GM18867 (cell line): ENCODE results near the gene RNGTT.
"Not testable (repeated sequence)": the region's sequence is repeated elsewhere in the genome, so short reads cannot be mapped to it uniquely, and the experiment has no call there.

ENCODE experiments used
- ATAC-seq: cut with Tn5 transposase; IDR thresholded peaks from one replicate; pipeline ENCODE4 v1.9.1; 2021; ENCODE audit warnings: mild to moderate bottlenecking, moderate library complexity; ENCODE audit not compliant: unreplicated experiment

The RNGTT gene

GRCh38 chr6:88972504-88973423 is 9.3 kb upstream of the RNGTT start:
- ATAC-seq, result no peak

- ATAC-seq, result no peak
Measured at GRCh38 chr6:88970301-88970700, 6.9 kb upstream of the RNGTT start.

- ATAC-seq, result not testable (repeated sequence)
Measured at GRCh38 chr6:88969255-88969654, 5.8 kb upstream of the RNGTT start.

- no peak for ATAC-seq
Measured at GRCh38 chr6:88967891-88968290, 4.5 kb upstream of the RNGTT start.

GRCh38 chr6:88965691-88966090 is 2.3 kb upstream of the RNGTT start:
- no peak for ATAC-seq

- no peak for ATAC-seq
Measured at GRCh38 chr6:88964509-88964908, 1.1 kb upstream of the RNGTT start.

GRCh38 chr6:88958842-88959241 is 4.6 kb downstream of the RNGTT start:
- no peak for ATAC-seq

GRCh38 chr6:88953550-88954386 is 9.7 kb downstream of the RNGTT start:
- ATAC-seq, result no peak

GRCh38 chr6:88952065-88952704 is 11.2 kb downstream of the RNGTT start:
- ATAC-seq, result no peak

GRCh38 chr6:88945415-88946008 is 17.9 kb downstream of the RNGTT start:
- ATAC-seq, result no peak

GRCh38 chr6:88933521-88933920 is 29.9 kb downstream of the RNGTT start:
- ATAC-seq, result no peak

- not testable (repeated sequence) for ATAC-seq
Measured at GRCh38 chr6:88932019-88932418, 31.4 kb downstream of the RNGTT start.

GRCh38 chr6:88922775-88923548 is 40.5 kb downstream of the RNGTT start:
- no peak for ATAC-seq

- no peak for ATAC-seq
Measured at GRCh38 chr6:88921734-88922133, 41.7 kb downstream of the RNGTT start.

- no peak for ATAC-seq
Measured at GRCh38 chr6:88920774-88921733, 42.4 kb downstream of the RNGTT start.

- ATAC-seq, result no peak
Measured at GRCh38 chr6:88920088-88920487, 43.3 kb downstream of the RNGTT start.

GRCh38 chr6:88919032-88919431 is 44.4 kb downstream of the RNGTT start:
- ATAC-seq, result no peak

GRCh38 chr6:88916615-88917208 is 46.7 kb downstream of the RNGTT start:
- ATAC-seq, result no peak
